ENCODE data around the gene CD93. TPM values are rescaled to one million over a fixed set of nuclear protein-coding genes. Genes with fewer than 3 reads are reported as not detected.

Gene CD93
- total RNA-seq, 1 donor from 2014 or later = not detected

GRCh38 chr20:23050076-23050838 is 35.9 kb downstream of the CD93 start:
- no peak overlapping the region for H3K27ac Mint-ChIP-seq
- H3K4me1 Mint-ChIP-seq = peaks cover 2% of the 10 kb centered on the region
- no peak for DNase-seq
- no peaks in the 10 kb centered on the region for H3K36me3 Mint-ChIP-seq (ENCODE audit: low read depth)
- intact Hi-C loops (cut with micrococcal nuclease) = no loop called here
- TF ChIP-seq, protein P1, sequence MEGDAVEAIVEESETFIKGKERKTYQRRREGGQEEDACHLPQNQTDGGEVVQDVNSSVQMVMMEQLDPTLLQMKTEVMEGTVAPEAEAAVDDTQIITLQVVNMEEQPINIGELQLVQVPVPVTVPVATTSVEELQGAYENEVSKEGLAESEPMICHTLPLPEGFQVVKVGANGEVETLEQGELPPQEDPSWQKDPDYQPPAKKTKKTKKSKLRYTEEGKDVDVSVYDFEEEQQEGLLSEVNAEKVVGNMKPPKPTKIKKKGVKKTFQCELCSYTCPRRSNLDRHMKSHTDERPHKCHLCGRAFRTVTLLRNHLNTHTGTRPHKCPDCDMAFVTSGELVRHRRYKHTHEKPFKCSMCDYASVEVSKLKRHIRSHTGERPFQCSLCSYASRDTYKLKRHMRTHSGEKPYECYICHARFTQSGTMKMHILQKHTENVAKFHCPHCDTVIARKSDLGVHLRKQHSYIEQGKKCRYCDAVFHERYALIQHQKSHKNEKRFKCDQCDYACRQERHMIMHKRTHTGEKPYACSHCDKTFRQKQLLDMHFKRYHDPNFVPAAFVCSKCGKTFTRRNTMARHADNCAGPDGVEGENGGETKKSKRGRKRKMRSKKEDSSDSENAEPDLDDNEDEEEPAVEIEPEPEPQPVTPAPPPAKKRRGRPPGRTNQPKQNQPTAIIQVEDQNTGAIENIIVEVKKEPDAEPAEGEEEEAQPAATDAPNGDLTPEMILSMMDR (IDR thresholded peaks at IDR 0.05) = no peak
- ATAC-seq (ENCODE audit: low read depth) = no peak
- peaks cover 41% of the 10 kb centered on the region for H3K27me3 Mint-ChIP-seq
- H3K4me3 Mint-ChIP-seq = no peak overlapping the region
- H3K9me3 Mint-ChIP-seq = no peaks in the 10 kb centered on the region
- ChIA-PET CTCF (no interaction called here), POLR2A (no interaction called here)

DNA sequence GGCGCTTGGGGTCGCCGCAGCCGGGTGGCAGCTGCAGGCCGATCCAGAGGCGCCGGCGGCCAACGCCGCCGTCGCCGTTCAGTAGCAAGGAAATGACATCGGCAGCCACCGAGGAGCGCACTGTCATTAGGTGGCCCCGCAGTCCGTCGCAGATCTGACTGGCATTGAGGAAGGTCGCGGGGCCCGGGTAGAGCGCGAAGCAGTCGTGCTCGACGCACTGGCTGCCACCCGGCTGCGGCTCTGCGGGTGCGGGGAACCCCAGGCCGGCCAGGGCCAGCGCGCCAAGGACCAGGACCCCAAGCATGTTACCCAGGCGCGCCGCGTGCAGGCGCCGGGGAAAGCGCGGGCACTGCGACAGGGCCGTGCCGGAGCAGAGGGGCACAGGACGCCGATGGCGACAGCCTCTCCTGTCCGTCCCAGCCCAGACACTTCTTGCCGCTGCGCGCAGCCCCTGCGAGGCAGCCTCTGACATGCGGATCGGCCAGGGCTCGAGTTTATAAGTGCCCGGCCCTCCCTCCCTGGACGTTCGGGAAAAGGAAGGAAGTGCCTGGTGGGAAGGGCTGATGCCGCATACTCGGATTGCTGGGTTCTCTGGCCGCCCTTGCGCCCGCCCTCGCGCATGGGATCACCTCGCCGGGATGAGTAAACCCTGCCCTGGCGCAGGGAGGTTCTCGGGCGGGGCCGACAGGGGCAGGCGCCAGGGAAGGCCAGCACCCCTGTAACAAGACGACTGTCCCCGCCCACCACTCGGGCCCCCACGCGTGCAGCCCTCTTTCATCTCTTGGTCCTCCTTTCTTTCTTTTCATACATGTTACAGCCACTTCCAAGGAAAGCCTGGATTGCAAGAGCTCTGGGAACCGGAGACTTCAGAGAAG is 36.7 kb downstream of the CD93 start, which contains the start of gene THBD:
TSS of gene THBD (minus strand) at position 472 of the 875 bp plus-strand sequence. CDS start at position 304, 168 bp downstream.
- Mint-ChIP-seq H3K9me3 (no peaks in the 10 kb centered on the region), H3K27me3 (peaks cover 43% of the 10 kb centered on the region)

DNA sequence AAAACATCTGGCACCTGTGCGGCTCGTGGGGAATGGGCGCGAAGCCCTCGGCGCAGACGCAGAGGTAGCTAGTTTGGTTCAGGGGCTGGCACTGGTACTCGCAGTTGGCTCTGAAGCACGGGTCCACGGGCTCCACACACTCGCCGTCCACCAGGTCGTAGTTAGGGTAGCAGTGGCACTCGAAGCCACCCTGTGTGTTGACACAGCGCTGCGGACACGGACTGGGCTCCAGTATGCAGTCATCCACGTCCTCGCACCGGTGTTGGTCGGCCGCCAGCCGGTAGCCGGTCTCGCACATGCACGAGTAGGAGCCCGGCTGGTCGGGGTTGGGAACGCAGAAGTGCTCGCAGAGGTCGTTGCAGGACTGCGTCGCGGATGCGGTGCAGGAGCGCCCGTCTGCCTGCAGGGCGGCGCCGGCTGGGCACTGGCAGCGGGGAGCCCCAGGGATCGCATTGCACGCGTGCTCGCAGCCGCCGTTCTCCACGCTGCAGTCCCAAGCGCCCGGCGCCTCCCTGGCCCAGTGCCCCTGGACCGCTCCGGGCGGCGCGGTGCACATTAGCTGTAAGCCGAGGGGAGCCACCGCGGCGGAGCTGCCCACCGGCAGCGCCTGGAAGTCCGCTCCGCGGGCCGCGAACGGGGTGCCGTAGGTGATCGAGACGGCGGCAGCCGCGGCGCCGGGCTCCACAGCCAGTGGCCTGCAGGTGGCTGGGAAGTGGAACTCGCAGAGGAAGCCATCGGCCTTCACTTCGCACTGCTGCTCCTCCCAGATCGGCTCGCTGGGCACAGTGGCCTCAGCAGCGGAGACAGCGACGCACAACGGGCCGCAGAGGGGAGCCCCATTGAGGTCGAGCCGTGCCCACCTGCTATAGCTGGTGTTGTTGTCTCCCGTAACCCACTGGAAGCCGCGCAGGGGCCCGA is 37.6 kb downstream of the CD93 start:
- TF ChIP-seq, protein P1 (IDR thresholded peaks at IDR 0.05) = no peak
- ChIA-PET CTCF (no interaction called here), POLR2A (no interaction called here)
- Mint-ChIP-seq H3K36me3 (ENCODE audit: low read depth) (no peaks in the 10 kb centered on the region), H3K27me3 (peaks cover 45% of the 10 kb centered on the region), H3K27ac (no peak overlapping the region), H3K9me3 (no peaks in the 10 kb centered on the region), H3K4me1 (peaks cover 2% of the 10 kb centered on the region), H3K4me3 (no peak overlapping the region)
- DNase-seq (no peak), ATAC-seq (ENCODE audit: low read depth) (no peak)
- intact Hi-C loops (cut with micrococcal nuclease) = no loop called here

More for the DNA sequence above, 36.7 kb downstream of the CD93 start, which contains the start of gene THBD:
- no peaks in the 10 kb centered on the region for H3K36me3 Mint-ChIP-seq (ENCODE audit: low read depth)
- H3K4me1 Mint-ChIP-seq = peaks cover 2% of the 10 kb centered on the region
- TF ChIP-seq, protein P1 (IDR thresholded peaks at IDR 0.05) = no peak
- intact Hi-C loops (cut with micrococcal nuclease) = no loop called here
- ChIA-PET CTCF (no interaction called here), POLR2A (no interaction called here)
- ATAC-seq (ENCODE audit: low read depth) (no peak), DNase-seq (no peak)
- H3K4me3 Mint-ChIP-seq = no peak within 1 kb of the TSS
- H3K27ac Mint-ChIP-seq = no peak within 1 kb of the TSS

DNA sequence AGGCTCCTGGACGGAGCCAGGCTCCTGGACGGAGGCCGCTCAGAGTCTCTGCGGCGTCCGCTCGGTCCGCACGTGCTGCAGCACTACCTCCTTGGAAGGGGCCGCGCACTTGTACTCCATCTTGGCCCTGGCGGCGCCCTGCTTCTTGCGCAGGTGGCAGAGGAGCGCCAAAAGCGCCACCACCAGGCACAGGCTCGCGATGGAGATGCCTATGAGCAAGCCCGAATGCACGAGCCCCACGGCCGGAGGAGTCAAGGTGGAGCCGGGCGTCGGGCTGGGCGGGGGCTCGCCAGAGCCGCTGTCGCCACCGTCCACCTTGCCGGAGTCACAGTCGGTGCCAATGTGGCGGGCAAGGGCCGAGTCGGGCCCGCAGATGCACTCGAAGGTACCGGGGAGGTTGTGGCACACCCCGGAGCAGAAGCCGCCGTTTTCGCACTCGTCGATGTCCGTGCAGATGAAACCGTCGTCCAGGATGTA is 38.3 kb downstream of the CD93 start:
- ChIA-PET POLR2A (no interaction called here), CTCF (no interaction called here)
- H3K27ac Mint-ChIP-seq = no peak overlapping the region
- no peak for ATAC-seq (ENCODE audit: low read depth)
- no peaks in the 10 kb centered on the region for H3K9me3 Mint-ChIP-seq
- TF ChIP-seq, protein P1 (IDR thresholded peaks at IDR 0.05) = no peak
- peaks cover 41% of the 10 kb centered on the region for H3K27me3 Mint-ChIP-seq
- no peaks in the 10 kb centered on the region for H3K36me3 Mint-ChIP-seq (ENCODE audit: low read depth)
- intact Hi-C loops (cut with micrococcal nuclease) = no loop called here
- peaks cover 2% of the 10 kb centered on the region for H3K4me1 Mint-ChIP-seq
- no peak overlapping the region for H3K4me3 Mint-ChIP-seq
- no peak for DNase-seq
